Amygdala (tissue), 56 donors: ENCODE data around the gene PLCL1.

Experiments
- DNase-seq, 56 donors: peaks; one replicate each; lab custom pipeline; 2025; lab: John Stamatoyannopoulos, UW

PLCL1 gene

GRCh38 chr2:197919487-197919886, 115.1 kb downstream of the PLCL1 start:
- no peak for DNase-seq

GRCh38 chr2:197920088-197920487, 115.7 kb downstream of the PLCL1 start:
- no peak for DNase-seq

GRCh38 chr2:197920592-197921201, 116.3 kb downstream of the PLCL1 start:
- no peak for DNase-seq

GRCh38 chr2:197924483-197924882, 120.1 kb downstream of the PLCL1 start:
- DNase-seq = no peak

- no peak for DNase-seq
These were observed 120.8 kb downstream of the PLCL1 start for GRCh38 chr2:197925204-197925603.

GRCh38 chr2:197925976-197926375, 121.6 kb downstream of the PLCL1 start:
- DNase-seq = no peak

GRCh38 chr2:197926673-197927072, 122.3 kb downstream of the PLCL1 start:
- DNase-seq = no peak

- DNase-seq = no peak
These were observed 123.6 kb downstream of the PLCL1 start for GRCh38 chr2:197927994-197928393.

GRCh38 chr2:197929008-197929885, 124.9 kb downstream of the PLCL1 start:
- DNase-seq = no peak

GRCh38 chr2:197929886-197930227, 125.5 kb downstream of the PLCL1 start:
- DNase-seq = no peak

- DNase-seq = no peak
These were observed 126.3 kb downstream of the PLCL1 start for GRCh38 chr2:197930570-197931278.

- no peak for DNase-seq
These were observed 127.4 kb downstream of the PLCL1 start for GRCh38 chr2:197931661-197932312.

- DNase-seq = no peak
These were observed 128.0 kb downstream of the PLCL1 start for GRCh38 chr2:197932374-197932773.

- no peak for DNase-seq
These were observed 130.0 kb downstream of the PLCL1 start for GRCh38 chr2:197934261-197934933.

GRCh38 chr2:197934934-197935289, 130.5 kb downstream of the PLCL1 start:
- DNase-seq = no peak

- DNase-seq = no peak
These were observed 133.4 kb downstream of the PLCL1 start for GRCh38 chr2:197937814-197938213.

- no peak for DNase-seq
These were observed 134.2 kb downstream of the PLCL1 start for GRCh38 chr2:197938555-197938954.

GRCh38 chr2:197939787-197940186, 135.4 kb downstream of the PLCL1 start:
- no peak for DNase-seq

- DNase-seq = no peak
These were observed 136.0 kb downstream of the PLCL1 start for GRCh38 chr2:197940382-197940781.

- no peak for DNase-seq
These were observed 137.3 kb downstream of the PLCL1 start for GRCh38 chr2:197941715-197942114.

- no peak for DNase-seq
These were observed 139.3 kb downstream of the PLCL1 start for GRCh38 chr2:197943731-197944130.
